SJSA1 (cell line): ENCODE results near the gene SAFB. TPM values are rescaled to one million over a fixed set of nuclear protein-coding genes. Genes with fewer than 3 reads are reported as not detected.
"Not testable (repeated sequence)": the region's sequence is repeated elsewhere in the genome, so short reads cannot be mapped to it uniquely, and the experiment has no call there.

Source experiments
- DNase-seq, 2 experiments: peaks; one replicate each; pipeline ENCODE4 v3.0.0-alpha.2; 2015 to 2020; ENCODE audit warnings: low spot score in 2 of 2, low read depth in 1 of 2
- H3K27ac ChIP-seq: fragments of 250-450 bp; sonication (Bioruptor Pico); 2 replicates; pipeline ENCODE4 v1.5.1; 2020; ENCODE audit warnings: mild to moderate bottlenecking, moderate library complexity
- H3K27me3 ChIP-seq: fragments of 250-450 bp; sonication (Bioruptor Pico); replicated peaks from 2 replicates; pipeline ENCODE4 v1.5.1; 2020; ENCODE audit warnings: mild to moderate bottlenecking, moderate library complexity
- H3K36me3 ChIP-seq: fragments of 250-450 bp; sonication (Bioruptor Pico); 2 replicates; pipeline ENCODE4 v1.5.1; 2020; ENCODE audit warnings: mild to moderate bottlenecking
- H3K4me1 ChIP-seq: fragments of 250-450 bp; sonication (Bioruptor Pico); replicated peaks from 2 replicates; pipeline ENCODE4 v1.6.1; 2021; ENCODE audit warnings: mild to moderate bottlenecking
- H3K4me3 ChIP-seq: fragments of 250-450 bp; sonication (Bioruptor Pico); 2 replicates; pipeline ENCODE4 v1.5.1; 2020; ENCODE audit warnings: mild to moderate bottlenecking
- H3K9me3 ChIP-seq: fragments of 250-450 bp; sonication (Bioruptor Pico); replicated peaks from 2 replicates; pipeline ENCODE4 v1.5.1; 2020; ENCODE audit warnings: mild to moderate bottlenecking
- total RNA-seq: library from RNA; depleted of rRNA; stranded (reverse); fragments of >200 nt; shearing (Covaris generic); gene quantifications from 2 replicates; pipeline ENCODE4 v1.2.3, GENCODE V29; 2014

SAFB gene
- total RNA-seq, 1 experiment from 2014 or later, result 41.0 TPM

DNA sequence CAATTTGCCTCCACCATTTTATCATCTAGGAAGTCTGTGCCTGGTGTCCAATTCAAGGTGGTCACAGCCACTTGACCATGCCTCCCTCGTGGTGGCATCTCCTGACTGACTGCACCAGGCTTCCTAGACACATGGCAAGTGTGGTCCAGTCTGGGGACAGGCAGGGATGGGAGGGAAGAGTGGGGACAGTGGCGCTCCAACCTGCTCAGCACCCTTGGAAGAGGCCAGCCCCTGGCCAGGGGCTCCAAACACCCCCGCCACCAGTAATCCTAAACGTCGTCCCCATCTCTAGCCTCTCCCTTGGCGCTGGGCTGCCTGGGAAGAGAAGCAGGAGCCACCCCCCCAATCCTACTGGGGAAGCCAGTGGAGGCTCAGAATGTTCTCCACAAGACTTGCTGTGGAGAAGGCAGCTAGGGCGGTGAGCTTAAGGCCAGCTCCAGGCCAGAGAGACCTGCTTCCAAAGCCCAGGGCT is 69.9 kb downstream of the SAFB start:
- no peak overlapping the region for H3K27ac ChIP-seq
- no peak for DNase-seq
- H3K9me3 ChIP-seq, result 0 out of 2 replicates have a peak, but pooled peaks cover under 1% of the 10 kb centered on the region
- no peaks in the 10 kb centered on the region for H3K27me3 ChIP-seq
- peaks cover 13% of the 10 kb centered on the region for H3K4me1 ChIP-seq
- H3K36me3 ChIP-seq, result peaks cover 71% of the 10 kb centered on the region
- H3K4me3 ChIP-seq, result no peak overlapping the region

GRCh38 chr19:5693195-5694166 is 70.6 kb downstream of the SAFB start:
- DNase-seq, result no peak
- H3K27me3 ChIP-seq, result no peaks in the 10 kb centered on the region
- H3K36me3 ChIP-seq, result peaks cover 76% of the 10 kb centered on the region
- no peak overlapping the region for H3K27ac ChIP-seq
- H3K4me1 ChIP-seq, result peaks cover 13% of the 10 kb centered on the region
- H3K4me3 ChIP-seq, result no peak overlapping the region
- H3K9me3 ChIP-seq, result no peaks in the 10 kb centered on the region

DNA sequence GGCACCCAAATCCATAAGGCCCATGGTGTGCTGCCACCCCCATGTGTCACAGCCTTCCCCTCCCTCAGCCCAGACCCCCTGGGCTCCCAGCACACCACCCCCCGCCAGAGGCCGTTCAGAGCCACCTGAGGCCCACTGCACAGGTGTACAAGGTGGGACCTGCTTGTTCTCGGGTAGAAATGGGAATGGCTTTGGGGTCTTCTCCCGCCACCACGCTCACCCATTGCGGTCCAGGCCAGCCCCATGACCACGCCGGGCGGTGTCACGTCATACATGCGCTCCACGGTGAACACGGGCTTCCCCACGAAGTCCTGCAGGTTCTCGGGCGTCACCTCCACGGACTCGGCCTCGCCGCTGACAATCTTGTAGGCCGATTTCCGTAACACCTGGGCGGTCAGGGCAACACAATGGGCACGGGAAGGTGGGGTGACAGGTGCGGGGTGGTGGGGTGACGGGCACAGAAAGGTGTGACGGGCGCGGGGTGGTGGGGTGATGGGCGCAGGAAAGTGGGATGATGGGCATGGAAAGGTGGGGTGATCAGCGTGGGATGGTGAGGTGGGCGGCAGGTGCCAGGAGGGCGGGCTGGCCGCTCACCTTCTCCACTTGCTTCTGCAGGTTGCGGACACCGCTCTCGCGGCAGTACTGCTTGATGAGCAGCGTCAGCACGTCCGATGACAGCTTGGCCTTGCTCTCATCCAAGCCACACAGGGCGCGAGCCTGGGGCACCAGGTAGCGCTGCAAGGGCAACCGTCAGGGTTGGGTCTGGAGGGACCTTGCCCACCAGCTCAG is 71.5 kb downstream of the SAFB start:
- Histone ChIP-seq H3K27me3 (no peaks in the 10 kb centered on the region), H3K4me1 (peaks cover 13% of the 10 kb centered on the region), H3K4me3 (no peak overlapping the region), H3K36me3 (peaks cover 85% of the 10 kb centered on the region), H3K9me3 (no peaks in the 10 kb centered on the region), H3K27ac (no peak overlapping the region)
- DNase-seq, result no peak

- H3K27ac ChIP-seq, result no peak overlapping the region
- H3K27me3 ChIP-seq, result no peaks in the 10 kb centered on the region
- peaks cover 13% of the 10 kb centered on the region for H3K4me1 ChIP-seq
- DNase-seq, result no peak
- peaks cover 92% of the 10 kb centered on the region for H3K36me3 ChIP-seq
- H3K9me3 ChIP-seq, result no peaks in the 10 kb centered on the region
- H3K4me3 ChIP-seq, result no peak overlapping the region
These were observed 72.2 kb downstream of the SAFB start for GRCh38 chr19:5694956-5695648.

DNA sequence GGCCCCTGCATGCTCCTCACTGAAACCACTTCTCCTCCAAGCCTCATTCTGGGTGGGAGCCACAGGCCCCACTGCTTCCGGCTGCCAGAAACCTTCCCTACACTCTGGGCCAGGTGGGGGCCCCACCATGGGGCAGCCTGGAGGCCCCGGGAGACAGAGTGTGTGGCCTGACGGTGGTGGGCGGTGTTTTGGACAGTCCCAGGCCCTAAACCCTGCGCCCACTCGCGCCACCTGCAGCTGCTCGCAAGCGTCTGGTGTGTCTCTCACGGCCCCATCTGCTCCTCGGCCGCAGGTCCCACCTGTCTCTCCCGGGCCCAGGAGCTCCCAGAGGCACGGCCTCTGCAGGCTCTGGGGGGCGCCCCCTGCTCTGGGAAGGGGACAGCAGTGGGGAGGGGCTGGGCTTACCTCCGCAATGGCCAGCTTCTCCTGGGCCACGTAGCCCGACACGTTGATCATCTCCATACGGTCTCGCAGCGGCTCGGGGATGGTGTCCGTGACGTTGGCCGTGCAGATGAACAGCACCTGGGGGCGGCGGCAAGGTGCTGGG is 72.8 kb downstream of the SAFB start:
- no peak for DNase-seq
- Histone ChIP-seq H3K36me3 (peaks cover 93% of the 10 kb centered on the region), H3K27ac (no peak overlapping the region), H3K27me3 (no peaks in the 10 kb centered on the region), H3K9me3 (no peaks in the 10 kb centered on the region), H3K4me1 (peaks cover 13% of the 10 kb centered on the region), H3K4me3 (no peak overlapping the region)

DNA sequence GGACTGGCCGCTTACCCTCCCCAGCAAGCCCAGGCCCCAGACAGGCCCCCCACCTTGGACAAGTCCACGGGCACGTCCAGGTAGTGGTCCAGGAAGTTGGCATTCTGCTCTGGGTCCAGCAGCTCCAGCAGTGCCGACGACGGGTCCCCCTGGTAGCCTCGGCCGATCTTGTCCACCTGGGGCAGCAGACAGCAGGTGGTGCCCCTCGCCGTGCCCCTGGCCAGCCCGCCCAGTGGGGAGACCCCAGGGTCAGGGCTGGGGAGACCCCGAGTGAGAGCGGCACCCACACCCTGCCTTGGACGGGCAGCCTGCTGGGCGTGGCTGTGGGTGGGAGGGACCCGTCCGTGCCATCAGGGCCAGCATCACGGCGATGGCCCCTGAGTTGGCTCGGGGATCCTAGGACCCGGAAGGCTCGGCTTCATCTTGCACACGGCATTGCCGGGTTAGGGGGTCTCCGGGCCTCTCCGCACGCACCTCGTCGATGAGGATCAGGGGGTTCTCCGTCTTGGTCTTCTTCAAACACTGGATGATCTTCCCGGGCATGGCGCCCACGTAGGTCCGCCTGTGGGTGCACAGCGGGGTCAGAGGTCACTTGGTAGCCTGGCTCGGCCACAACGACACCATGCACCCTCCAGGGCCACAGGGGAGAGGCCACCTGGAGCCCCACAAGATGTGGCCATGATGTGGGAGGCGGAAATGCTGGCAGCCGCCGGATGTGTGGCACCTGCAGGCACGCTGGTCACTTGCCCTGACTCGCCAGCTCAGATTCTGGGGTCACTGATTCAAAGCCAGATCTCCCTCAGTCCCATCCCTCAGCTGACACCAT is 73.5 kb downstream of the SAFB start:
- Histone ChIP-seq H3K4me3 (no peak overlapping the region), H3K36me3 (peaks cover 92% of the 10 kb centered on the region), H3K4me1 (peaks cover 9% of the 10 kb centered on the region), H3K9me3 (no peaks in the 10 kb centered on the region), H3K27me3 (no peaks in the 10 kb centered on the region), H3K27ac (no peak overlapping the region)
- no peak for DNase-seq

DNA sequence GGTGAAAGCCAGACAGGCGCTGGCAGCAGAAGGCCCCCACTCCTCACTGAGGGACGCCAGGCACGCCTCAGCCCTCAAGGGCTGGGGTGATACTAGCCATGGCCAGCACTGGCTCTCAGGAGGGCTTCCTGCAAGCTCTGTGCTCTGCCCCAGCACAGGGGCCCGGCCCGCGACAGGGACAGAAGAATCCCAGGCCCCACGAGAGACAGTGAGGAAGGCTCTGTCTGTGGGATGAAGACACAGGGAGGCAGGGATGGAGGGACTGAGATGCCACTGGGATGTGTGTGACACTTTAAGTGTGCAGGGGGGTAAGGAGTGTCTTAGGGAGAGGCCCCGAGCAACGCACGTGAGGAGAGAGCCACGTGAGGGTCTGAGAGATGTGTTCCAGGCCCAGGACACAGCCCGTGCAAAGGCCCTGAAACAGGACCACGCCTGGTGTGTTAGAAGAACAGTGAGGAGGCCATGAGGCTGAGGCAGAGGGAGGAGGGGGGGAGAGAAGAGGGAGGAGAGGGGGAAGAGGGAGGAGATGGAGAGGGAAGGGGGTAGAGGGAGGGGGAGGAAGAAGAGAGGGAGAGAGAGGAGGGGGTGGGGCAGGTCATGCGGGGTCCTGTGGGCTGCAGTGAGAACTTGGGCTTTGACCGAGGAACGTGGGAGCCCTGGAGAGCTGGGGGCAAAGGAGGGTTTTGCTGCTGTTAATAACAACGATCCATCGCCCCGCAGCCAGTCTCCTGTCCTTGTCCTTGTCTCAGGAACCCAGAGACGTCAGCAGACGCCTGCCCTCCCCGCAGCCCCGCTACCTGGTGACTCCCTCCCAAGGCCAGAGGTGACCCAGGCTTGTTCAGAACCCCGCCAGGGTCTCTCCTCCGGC is 74.4 kb downstream of the SAFB start:
- peaks cover 83% of the 10 kb centered on the region for H3K36me3 ChIP-seq
- no peaks in the 10 kb centered on the region for H3K9me3 ChIP-seq
- no peak overlapping the region for H3K27ac ChIP-seq
- H3K4me1 ChIP-seq, result peaks cover under 1% of the 10 kb centered on the region; the same call in 1 of the 2 replicates
- no peak for DNase-seq
- no peaks in the 10 kb centered on the region for H3K27me3 ChIP-seq
- no peak overlapping the region for H3K4me3 ChIP-seq

DNA sequence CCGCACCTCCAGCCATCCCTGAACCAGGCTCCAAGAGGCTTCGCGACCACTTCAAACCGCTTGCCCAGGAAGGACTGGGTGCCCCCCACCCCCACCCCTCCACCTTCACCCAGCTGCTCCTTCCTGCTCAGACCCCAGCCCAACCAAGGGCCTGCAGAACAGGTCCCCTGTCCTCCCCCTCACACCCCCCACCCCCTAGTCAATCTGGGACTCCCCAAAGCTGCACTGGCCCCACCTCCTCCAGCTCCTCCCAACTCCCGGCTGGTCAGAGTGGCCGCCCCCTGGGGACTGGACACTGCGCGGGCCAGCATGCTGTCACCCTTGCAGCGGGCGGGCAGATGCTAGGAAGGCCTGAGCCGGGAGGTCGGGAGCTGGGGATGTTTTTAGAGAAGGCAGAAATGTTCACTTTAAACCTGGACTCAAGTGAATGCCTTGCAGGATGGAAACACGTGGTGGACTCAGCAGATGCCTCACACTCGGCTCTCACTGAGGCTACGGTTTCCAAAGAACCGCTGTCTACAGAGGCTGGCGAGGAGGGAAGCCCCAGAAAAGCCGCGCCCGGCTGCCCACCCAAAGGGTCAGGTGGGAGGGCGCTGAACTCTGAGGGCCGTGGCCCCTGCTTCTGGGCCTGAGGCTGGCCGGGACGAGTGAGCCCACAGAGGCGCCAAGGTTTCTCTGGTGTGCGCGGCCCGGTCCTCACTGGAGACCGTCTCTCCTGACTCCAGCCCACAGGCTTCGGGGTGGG is 75.2 kb downstream of the SAFB start:
- no peaks in the 10 kb centered on the region for H3K9me3 ChIP-seq
- peaks cover 76% of the 10 kb centered on the region for H3K36me3 ChIP-seq
- no peak overlapping the region for H3K4me3 ChIP-seq
- H3K4me1 ChIP-seq, result no peaks in the 10 kb centered on the region
- no peak for DNase-seq
- H3K27me3 ChIP-seq, result no peaks in the 10 kb centered on the region
- no peak overlapping the region for H3K27ac ChIP-seq

DNA sequence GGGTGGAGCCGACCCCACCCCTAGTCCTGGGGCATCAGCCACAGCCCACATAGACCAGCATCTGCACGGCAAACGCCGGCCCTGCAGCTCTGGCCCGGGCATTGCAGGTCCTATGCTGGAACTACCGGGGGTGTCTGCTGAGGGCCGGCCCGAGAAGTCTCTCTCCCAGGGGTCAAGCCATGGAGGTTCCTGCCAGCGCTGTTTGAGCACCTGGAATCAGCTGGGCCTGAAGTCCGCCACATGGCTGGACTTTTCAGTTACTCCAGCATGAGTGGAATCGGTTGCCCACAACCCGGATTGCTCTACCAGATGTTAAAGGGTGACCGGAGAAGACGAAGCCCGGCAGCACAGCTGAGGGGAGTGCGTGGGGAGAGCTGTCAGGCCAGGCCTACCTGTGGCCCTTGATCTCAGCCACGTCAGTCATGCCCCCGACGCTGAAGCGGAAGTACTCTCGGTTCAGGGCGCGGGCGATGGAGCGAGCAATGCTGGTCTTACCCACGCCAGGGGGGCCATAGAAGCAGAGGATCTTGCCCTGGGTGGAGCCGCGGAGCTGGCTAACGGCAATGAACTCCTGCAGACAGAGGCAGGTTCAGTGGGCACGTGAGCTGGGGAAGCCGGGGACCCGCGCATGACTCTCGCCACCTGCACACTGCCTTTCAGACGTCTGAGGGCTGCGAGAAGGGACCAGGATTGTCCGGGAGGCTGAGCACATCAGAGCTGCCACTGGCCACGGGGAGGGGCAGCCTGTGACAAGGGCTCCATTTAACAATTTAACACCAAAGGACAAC is 75.9 kb downstream of the SAFB start:
- Histone ChIP-seq H3K36me3 (peaks cover 76% of the 10 kb centered on the region), H3K4me3 (no peak overlapping the region), H3K4me1 (no peaks in the 10 kb centered on the region), H3K9me3 (no peaks in the 10 kb centered on the region), H3K27ac (no peak overlapping the region), H3K27me3 (no peaks in the 10 kb centered on the region)
- no peak for DNase-seq

- H3K36me3 ChIP-seq, result peaks cover 76% of the 10 kb centered on the region
- H3K4me1 ChIP-seq, result no peaks in the 10 kb centered on the region
- no peaks in the 10 kb centered on the region for H3K9me3 ChIP-seq
- H3K27me3 ChIP-seq, result no peaks in the 10 kb centered on the region
- no peak overlapping the region for H3K4me3 ChIP-seq
- H3K27ac ChIP-seq, result no peak overlapping the region
- DNase-seq, result no peak
These were observed 77.7 kb downstream of the SAFB start for GRCh38 chr19:5700455-5701092.

DNA sequence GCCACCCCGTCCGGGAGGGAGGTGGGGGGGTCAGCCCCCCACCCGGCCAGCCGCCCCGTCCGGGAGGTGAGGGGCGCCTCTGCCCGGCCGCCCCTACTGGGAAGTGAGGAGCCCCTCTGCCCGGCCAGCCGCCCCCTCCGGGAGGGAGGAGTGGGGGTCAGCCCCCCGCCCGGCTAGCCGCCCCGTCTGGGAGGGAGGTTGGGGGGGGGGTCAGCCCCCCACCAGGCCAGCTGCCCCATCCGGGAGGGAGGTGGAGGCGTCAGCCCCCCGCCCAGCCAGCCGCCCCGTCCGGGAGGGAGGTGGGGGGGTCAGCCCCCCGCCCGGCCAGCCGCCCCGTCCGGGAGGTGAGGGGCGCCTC is 79.1 kb downstream of the SAFB start:
- H3K9me3 ChIP-seq, H3K27ac ChIP-seq, H3K4me1 ChIP-seq, H3K4me3 ChIP-seq, H3K27me3 ChIP-seq, DNase-seq: not testable (repeated sequence)
- peaks cover 76% of the 10 kb centered on the region for H3K36me3 ChIP-seq
